Activated CD4-positive, alpha-beta memory T cell treated with anti-CD3 and anti-CD28 coated beads for 36 hours (primary cell): ENCODE data around the gene EXOC6. TPM values are rescaled to one million over a fixed set of nuclear protein-coding genes. Genes with fewer than 3 reads are reported as not detected.

Experiments used
- CTCF ChIA-PET: fragments of 350-600 bp; sonication (Branson Sonifier 250); formaldehyde crosslinking; loops from one replicate; lab custom pipeline; 2021; ENCODE audit warnings: antibody characterized with exemption, inconsistent platforms; lab: Charles Lee
- POLR2A ChIA-PET: fragments of 350-600 bp; sonication (Branson Sonifier 250); formaldehyde crosslinking; loops from one replicate; lab custom pipeline; 2021; ENCODE audit warnings: antibody characterized with exemption; lab: Charles Lee
- DNase-seq: peaks from one replicate; pipeline ENCODE4 v3.0.0-alpha.2; 2020
- H3K27ac Mint-ChIP-seq: one replicate; pipeline ENCODE4 v1.8.0; 2021; ENCODE audit warnings: mixed read lengths
- H3K27me3 Mint-ChIP-seq: one replicate; pipeline ENCODE4 v1.8.0; 2021; ENCODE audit warnings: mixed read lengths
- H3K36me3 Mint-ChIP-seq: one replicate; pipeline ENCODE4 v1.8.0; 2021; ENCODE audit warnings: mixed read lengths
- H3K4me1 Mint-ChIP-seq: one replicate; pipeline ENCODE4 v1.8.0; 2021; ENCODE audit warnings: low read depth, mixed read lengths
- H3K4me3 Mint-ChIP-seq: one replicate; pipeline ENCODE4 v1.8.0; 2021; ENCODE audit warnings: mild to moderate bottlenecking, mixed read lengths
- H3K9me3 Mint-ChIP-seq: one replicate; pipeline ENCODE4 v1.8.0; 2021; ENCODE audit warnings: mixed read lengths
- intact Hi-C: fragments of 100-400 bp; cut with micrococcal nuclease; formaldehyde crosslinking; loops from one replicate; pipeline ENCODE4 v1.15.1; 2023
- total RNA-seq, 2 experiments: library from RNA; stranded (reverse); gene quantifications; one replicate each; pipeline ENCODE4 v1.2.3, GENCODE V29; 2021

EXOC6 gene
- total RNA-seq, 2 experiments from 2014 or later, result 10.7 to 10.8 TPM

GRCh38 chr10:93061594-93062513 lies 213.5 kb downstream of the EXOC6 start:
- no peak overlapping the region for H3K27ac Mint-ChIP-seq
- intact Hi-C loops, result loop anchor here (10.0 kb wide), 1 partner anchor 177 kb away; no protein-coding TSS in a partner anchor

DNA sequence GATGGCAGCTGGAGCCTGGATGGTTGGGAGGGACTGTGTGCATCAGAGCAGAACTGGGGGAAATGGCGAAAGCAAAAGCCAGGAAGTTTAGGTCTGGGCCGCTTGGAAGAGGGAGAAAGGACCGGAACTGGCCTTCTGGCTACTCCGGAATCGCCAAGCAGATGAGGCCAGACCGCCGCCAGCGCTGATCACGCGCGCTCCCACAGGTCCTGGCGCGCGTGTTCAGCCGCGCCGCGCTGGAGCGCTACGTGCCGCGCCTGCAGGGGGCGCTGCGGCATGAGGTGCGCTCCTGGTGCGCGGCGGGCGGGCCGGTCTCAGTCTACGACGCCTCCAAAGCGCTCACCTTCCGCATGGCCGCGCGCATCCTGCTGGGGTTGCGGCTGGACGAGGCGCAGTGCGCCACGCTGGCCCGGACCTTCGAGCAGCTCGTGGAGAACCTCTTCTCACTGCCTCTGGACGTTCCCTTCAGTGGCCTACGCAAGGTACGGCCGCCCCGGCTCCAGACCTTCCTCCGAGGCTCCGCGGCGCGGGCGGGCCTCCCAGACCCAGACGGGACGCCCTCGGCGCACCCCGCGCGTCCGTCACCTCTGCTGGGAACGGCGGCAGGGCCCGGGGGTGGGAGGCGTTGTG lies 214.3 kb downstream of the EXOC6 start:
- H3K4me1 Mint-ChIP-seq, result peaks cover 23% of the 10 kb centered on the region
- H3K36me3 Mint-ChIP-seq, result peaks cover 16% of the 10 kb centered on the region
- H3K4me3 Mint-ChIP-seq, result peak overlapping the region; percentile 60
- DNase-seq, result peak; percentile 70
- intact Hi-C loops, result loop anchor here (10.0 kb wide), 1 partner anchor 178 kb away; no protein-coding TSS in a partner anchor
- H3K27ac Mint-ChIP-seq, result no peak overlapping the region
- H3K9me3 Mint-ChIP-seq, result no peaks in the 10 kb centered on the region
- POLR2A ChIA-PET, result no interaction called here
- CTCF ChIA-PET, result interaction anchor here (0.6 to 2.4 kb wide), 11 partner anchors 8 to 224 kb away, joined by 3 to 9 read pairs (median 4); partner anchors contain the start of gene CYP26A1
- peaks cover 57% of the 10 kb centered on the region for H3K27me3 Mint-ChIP-seq

More at GRCh38 chr10:93061594-93062513, 213.5 kb downstream of the EXOC6 start:
- H3K27me3 Mint-ChIP-seq, result peaks cover 49% of the 10 kb centered on the region
- no peak for DNase-seq
- peaks cover 18% of the 10 kb centered on the region for H3K36me3 Mint-ChIP-seq
- ChIA-PET POLR2A (no interaction called here), CTCF (interaction anchor here (1.0 to 2.4 kb wide), 10 partner anchors 8 to 225 kb away, joined by 3 to 9 read pairs (median 4); partner anchors contain the start of gene CYP26A1)
- H3K4me3 Mint-ChIP-seq, result peak overlapping the region; percentile 60
- peaks cover 23% of the 10 kb centered on the region for H3K4me1 Mint-ChIP-seq
- no peaks in the 10 kb centered on the region for H3K9me3 Mint-ChIP-seq

- Mint-ChIP-seq H3K27ac (no peak overlapping the region), H3K36me3 (peaks cover 12% of the 10 kb centered on the region), H3K4me3 (no peak overlapping the region), H3K27me3 (peaks cover 62% of the 10 kb centered on the region), H3K4me1 (peaks cover 23% of the 10 kb centered on the region), H3K9me3 (no peaks in the 10 kb centered on the region)
- DNase-seq, result no peak
- CTCF ChIA-PET, result interaction anchor here (0.6 to 2.4 kb wide), 6 partner anchors 9 to 86 kb away, joined by 3 to 9 read pairs (median 4); no protein-coding TSS in a partner anchor
- intact Hi-C loops, result loop anchor here (10.0 kb wide), 1 partner anchor 179 kb away; no protein-coding TSS in a partner anchor
- POLR2A ChIA-PET, result no interaction called here
Observed at GRCh38 chr10:93063144-93063976, 215.0 kb downstream of the EXOC6 start.

DNA sequence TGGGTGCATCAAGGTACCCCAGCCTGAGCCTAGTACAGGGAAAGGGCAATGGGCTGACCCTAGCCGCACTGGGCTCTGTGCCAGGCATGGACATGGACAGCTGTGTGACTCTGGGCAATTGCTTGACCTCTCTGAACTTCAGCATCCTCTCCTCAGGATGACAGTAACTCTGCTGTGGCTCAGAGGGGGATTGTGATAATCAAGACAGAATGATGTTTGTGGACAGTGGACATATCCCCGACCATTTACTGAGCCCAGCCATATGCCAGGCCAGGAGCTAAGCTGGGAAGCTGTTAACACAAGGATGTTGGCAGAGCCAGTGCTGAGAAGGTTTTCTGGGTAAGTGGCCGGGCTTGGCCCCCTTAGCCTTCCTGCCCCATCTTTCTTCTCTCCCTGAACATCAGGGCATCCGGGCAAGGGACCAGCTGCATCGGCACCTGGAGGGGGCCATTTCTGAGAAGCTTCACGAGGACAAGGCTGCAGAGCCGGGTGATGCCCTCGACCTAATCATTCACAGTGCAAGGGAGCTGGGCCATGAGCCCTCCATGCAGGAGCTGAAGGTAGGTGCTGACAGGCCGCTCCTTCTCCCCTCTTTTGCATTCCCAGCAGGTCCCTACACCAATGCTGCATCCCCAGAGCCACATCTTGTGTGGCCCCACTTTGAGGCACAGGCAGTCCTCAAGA lies 215.8 kb downstream of the EXOC6 start:
- Mint-ChIP-seq H3K36me3 (peaks cover 7% of the 10 kb centered on the region), H3K4me3 (no peak overlapping the region), H3K27ac (no peak overlapping the region), H3K4me1 (peaks cover 27% of the 10 kb centered on the region), H3K9me3 (no peaks in the 10 kb centered on the region), H3K27me3 (peaks cover 70% of the 10 kb centered on the region)
- ChIA-PET POLR2A (no interaction called here), CTCF (interaction anchor here (0.9 to 2.3 kb wide), 4 partner anchors 9 to 99 kb away, joined by 4 to 11 read pairs (median 5); no protein-coding TSS in a partner anchor)
- intact Hi-C loops, result loop anchor here (10.0 kb wide), 1 partner anchor 179 kb away; no protein-coding TSS in a partner anchor
- no peak for DNase-seq

GRCh38 chr10:93064874-93065660 lies 216.7 kb downstream of the EXOC6 start:
- Mint-ChIP-seq H3K4me1 (peaks cover 24% of the 10 kb centered on the region), H3K27ac (no peak overlapping the region), H3K9me3 (no peaks in the 10 kb centered on the region), H3K4me3 (no peak overlapping the region), H3K27me3 (peaks cover 71% of the 10 kb centered on the region), H3K36me3 (no peaks in the 10 kb centered on the region)
- intact Hi-C loops, result loop anchor here (10.0 kb wide), 1 partner anchor 180 kb away; no protein-coding TSS in a partner anchor
- ChIA-PET CTCF (interaction anchor here (1.0 to 2.3 kb wide), 5 partner anchors 8 to 288 kb away, joined by 3 to 11 read pairs (median 4); no protein-coding TSS in a partner anchor), POLR2A (no interaction called here)
- no peak for DNase-seq

DNA sequence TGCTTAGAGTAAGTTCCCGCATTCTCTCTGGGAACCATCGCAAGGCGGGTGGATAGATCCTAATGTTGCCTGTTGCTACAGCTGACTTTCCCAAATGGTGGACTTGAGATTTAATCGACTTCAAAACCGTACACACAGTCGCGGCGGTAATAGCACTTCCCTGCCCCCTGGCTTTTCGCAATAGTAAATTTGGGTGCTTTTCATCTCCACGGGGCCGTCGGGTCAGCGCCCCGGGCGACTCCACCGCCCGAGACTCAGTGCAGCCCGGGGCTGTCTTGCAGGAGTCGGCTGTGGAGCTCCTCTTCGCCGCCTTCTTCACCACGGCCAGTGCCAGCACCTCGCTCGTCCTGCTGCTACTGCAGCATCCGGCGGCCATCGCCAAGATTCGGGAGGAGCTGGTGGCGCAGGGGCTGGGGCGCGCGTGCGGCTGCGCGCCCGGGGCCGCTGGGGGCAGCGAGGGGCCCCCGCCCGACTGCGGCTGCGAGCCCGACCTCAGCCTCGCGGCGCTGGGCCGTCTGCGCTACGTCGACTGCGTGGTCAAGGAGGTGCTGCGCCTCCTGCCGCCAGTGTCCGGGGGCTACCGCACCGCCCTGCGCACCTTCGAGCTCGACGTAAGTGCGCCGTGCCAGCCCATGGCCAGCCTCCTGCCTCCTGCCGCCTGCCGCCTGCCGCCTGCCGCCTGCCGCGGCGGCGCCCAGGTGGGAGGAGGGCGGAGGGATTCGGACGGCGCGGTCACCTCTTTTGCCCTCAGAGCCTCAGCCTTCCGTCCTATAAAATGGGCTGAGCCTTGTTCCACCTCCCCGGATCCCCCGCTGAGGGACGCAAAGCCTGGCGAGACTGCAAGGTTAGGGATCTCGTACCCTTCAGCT lies 217.6 kb downstream of the EXOC6 start:
- ChIA-PET POLR2A (no interaction called here), CTCF (interaction anchor here (1.0 to 2.3 kb wide), 3 partner anchors 64 to 287 kb away, joined by 3 to 11 read pairs (median 4); no protein-coding TSS in a partner anchor)
- Mint-ChIP-seq H3K4me1 (peaks cover 23% of the 10 kb centered on the region), H3K9me3 (no peaks in the 10 kb centered on the region), H3K36me3 (no peaks in the 10 kb centered on the region), H3K27ac (no peak overlapping the region), H3K4me3 (no peak overlapping the region), H3K27me3 (peaks cover 76% of the 10 kb centered on the region)
- DNase-seq, result no peak
- intact Hi-C loops, result loop anchor here (10.0 kb wide), 1 partner anchor 181 kb away; no protein-coding TSS in a partner anchor

- DNase-seq, result no peak
- POLR2A ChIA-PET, result no interaction called here
- peaks cover 19% of the 10 kb centered on the region for H3K4me1 Mint-ChIP-seq
- H3K36me3 Mint-ChIP-seq, result no peaks in the 10 kb centered on the region
- H3K4me3 Mint-ChIP-seq, result no peak overlapping the region
- no peaks in the 10 kb centered on the region for H3K9me3 Mint-ChIP-seq
- intact Hi-C loops, result loop anchor here (10.0 kb wide), 1 partner anchor 182 kb away; no protein-coding TSS in a partner anchor
- H3K27me3 Mint-ChIP-seq, result peaks cover 78% of the 10 kb centered on the region
- CTCF ChIA-PET, result interaction anchor here (1.2 to 2.3 kb wide), 4 partner anchors 9 to 286 kb away, joined by 3 to 11 read pairs (median 3); no protein-coding TSS in a partner anchor
- H3K27ac Mint-ChIP-seq, result no peak overlapping the region
Observed at GRCh38 chr10:93066544-93066913, 218.2 kb downstream of the EXOC6 start.

DNA sequence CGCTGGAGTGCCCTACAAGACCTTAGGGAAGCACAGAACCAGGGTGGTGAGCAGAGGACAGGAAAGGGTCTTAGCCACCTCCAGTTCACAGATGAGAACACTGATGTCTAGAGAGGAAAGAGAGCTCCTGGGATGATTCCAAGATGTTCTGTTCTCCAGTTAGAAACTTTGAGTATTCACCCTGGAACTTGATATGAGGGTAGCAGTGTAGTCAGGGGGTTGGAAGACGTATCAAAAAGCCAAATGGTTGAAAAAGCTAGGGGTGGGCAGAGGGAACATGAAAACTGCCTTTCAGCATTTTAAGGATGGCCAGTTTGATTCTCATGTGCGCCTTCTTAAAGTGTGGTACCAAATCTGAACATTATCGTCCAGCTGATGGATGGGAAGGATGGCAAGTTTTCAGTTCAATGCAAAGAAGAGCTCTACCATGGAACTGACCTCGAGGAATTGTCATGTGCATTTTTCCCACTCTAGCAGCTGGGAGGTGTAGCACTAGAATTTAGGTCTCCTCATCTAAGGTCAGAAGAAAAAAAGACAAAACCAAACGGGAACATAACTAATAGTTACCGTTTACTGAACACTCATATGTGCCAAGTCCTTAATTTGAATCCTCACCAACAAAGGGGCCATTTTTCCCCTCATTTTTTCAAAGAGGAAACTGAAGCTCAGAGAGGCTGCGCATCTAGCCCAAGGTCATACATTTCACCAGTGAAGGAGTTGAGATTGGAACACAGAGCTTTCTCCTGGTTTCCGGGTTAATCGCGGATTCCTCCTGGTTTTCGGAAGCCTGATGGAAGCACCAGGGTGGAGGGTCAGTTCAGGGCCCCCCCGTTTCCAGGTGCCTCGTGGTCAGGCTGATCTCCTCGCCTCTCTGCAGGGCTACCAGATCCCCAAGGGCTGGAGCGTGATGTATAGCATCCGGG lies 219.4 kb downstream of the EXOC6 start:
- no peak overlapping the region for H3K27ac Mint-ChIP-seq
- no peaks in the 10 kb centered on the region for H3K36me3 Mint-ChIP-seq
- no peaks in the 10 kb centered on the region for H3K9me3 Mint-ChIP-seq
- H3K4me1 Mint-ChIP-seq, result peaks cover 18% of the 10 kb centered on the region
- POLR2A ChIA-PET, result no interaction called here
- no peak overlapping the region for H3K4me3 Mint-ChIP-seq
- CTCF ChIA-PET, result interaction anchor here (0.7 to 1.9 kb wide), 8 partner anchors 8 to 224 kb away, joined by 3 to 8 read pairs (median 3); no protein-coding TSS in a partner anchor
- intact Hi-C loops, result loop anchor here (2.0 to 10.0 kb wide), 2 partner anchors 103 to 183 kb away; no protein-coding TSS in a partner anchor
- no peak for DNase-seq
- H3K27me3 Mint-ChIP-seq, result peaks cover 79% of the 10 kb centered on the region
